Measurements from ENCODE around the gene UPF1. TPM values are rescaled to one million over a fixed set of nuclear protein-coding genes. Genes with fewer than 3 reads are reported as not detected.

The UPF1 gene
- total and polyA plus RNA-seq, 2 of the 13 experiments (the other 11 are each of a cell fraction or from before 2014, with no cell fraction given) = 16.9 to 41.8 TPM

- TF ChIP-seq DZIP1 (CRISPR knock-in tag; IDR thresholded peaks at IDR 0.05) = no peak
- TF ChIP-seq ZSCAN29 (CRISPR knock-in tag; conservative IDR thresholded peaks at IDR 0.05) = no peak
- no peak for TF ChIP-seq ESRRA (CRISPR knock-in tag; IDR thresholded peaks at IDR 0.05; ENCODE audit: low read depth)
- no peak for TF ChIP-seq MEIS1 (CRISPR knock-in tag; IDR thresholded peaks at IDR 0.05; ENCODE audit: borderline replicate concordance)
- TF ChIP-seq CCAR2 (optimal IDR thresholded peaks at IDR 0.05; ENCODE audit: low read depth, low read length) = no peak
- peak; percentile 42; the same call in 1 of the 2 replicates for TF ChIP-seq MAZ (IDR thresholded peaks at IDR 0.05; ENCODE audit: borderline replicate concordance, low read depth, low read length)
- TF ChIP-seq MAZ (CRISPR knock-in tag; IDR thresholded peaks at IDR 0.05; ENCODE audit: low read depth) = no peak
- TF ChIP-seq ZSCAN31 (CRISPR knock-in tag; IDR thresholded peaks at IDR 0.05; ENCODE audit: low read depth) = no peak
- TF ChIP-seq ZNF572 (CRISPR knock-in tag; IDR thresholded peaks at IDR 0.05) = no peak
- no peak for TF ChIP-seq KLF11 (CRISPR knock-in tag; IDR thresholded peaks at IDR 0.05)
- no peak for TF ChIP-seq HMG20B (CRISPR knock-in tag; conservative IDR thresholded peaks at IDR 0.05)
- TF ChIP-seq PRDM10 (CRISPR knock-in tag; IDR thresholded peaks at IDR 0.05; ENCODE audit: low read depth) = no peak
- TF ChIP-seq CEBPG (CRISPR knock-in tag; IDR thresholded peaks at IDR 0.05) = no peak
- TF ChIP-seq ZNF800 (CRISPR knock-in tag; IDR thresholded peaks at IDR 0.05) = no peak
- no peak for TF ChIP-seq ATF7 (IDR thresholded peaks at IDR 0.05)
- no peak for TF ChIP-seq ATF7 (CRISPR knock-in tag; IDR thresholded peaks at IDR 0.05)
- no peak for TF ChIP-seq KAT8 (CRISPR knock-in tag; IDR thresholded peaks at IDR 0.05)
Measured at GRCh38 chr19:18785179-18786124, 46.3 kb upstream of the UPF1 start (continued).

Data from HepG2 (cell line).